ENCODE results near the gene LRRC28. TPM values are rescaled to one million over a fixed set of nuclear protein-coding genes. Genes with fewer than 3 reads are reported as not detected.

LRRC28 gene
- total RNA-seq, 1 experiment from 2014 or later, result 14.3 TPM

DNA sequence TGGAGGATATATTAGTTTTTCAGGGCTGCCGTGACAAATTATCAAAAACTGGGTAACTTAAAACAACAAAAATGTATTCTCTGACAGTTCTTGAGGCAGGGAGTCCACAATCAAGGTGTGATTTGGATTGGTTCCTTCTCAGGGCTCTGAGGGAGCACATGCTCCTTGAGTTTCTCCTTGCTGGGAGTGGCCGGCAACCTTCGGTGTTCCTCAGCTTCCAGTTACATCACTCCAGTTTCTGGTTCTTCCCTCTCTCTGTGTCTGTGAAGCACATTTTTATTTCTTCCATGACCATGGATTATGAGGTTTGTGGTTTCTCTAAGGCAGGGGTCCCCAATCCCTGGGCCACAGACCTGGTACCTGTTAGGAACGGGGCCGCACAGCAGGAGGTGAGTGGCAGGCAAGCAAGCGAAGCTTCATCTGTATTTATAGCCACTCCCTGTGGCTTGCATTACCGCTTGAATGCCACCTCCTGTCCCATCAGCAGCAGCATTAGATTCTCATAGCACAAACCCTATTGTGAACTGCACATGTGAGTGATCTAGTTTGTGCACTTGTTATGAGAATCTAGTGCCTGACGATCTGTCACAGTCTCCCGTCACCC, 24.3 kb downstream of the LRRC28 start:
- no peak overlapping the region for H3K4me3 ChIP-seq
- no peaks in the 10 kb centered on the region for H3K36me3 ChIP-seq
- H3K27me3 ChIP-seq, result no peaks in the 10 kb centered on the region
- no peaks in the 10 kb centered on the region for H3K9me3 ChIP-seq
- no peak for DNase-seq

DNA sequence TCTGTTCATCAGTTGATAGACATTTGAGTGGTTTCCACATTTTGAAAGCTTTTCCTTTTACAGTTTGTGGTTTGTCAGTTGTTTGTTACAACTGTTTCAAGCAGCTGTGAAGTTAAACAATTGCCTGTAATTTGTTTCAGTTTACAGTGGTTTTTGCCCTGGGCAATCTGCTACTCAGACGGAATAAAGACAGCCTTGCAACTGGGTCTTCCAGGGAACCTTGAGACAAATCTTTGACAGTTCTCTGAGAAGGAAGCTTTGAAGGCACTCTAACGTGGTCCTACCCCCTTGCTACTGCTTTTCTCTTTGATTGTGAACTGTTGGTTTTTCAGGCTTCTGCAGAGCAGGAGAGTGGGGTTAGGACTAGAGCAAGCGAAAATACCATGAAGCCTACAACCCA, 28.0 kb downstream of the LRRC28 start:
- H3K36me3 ChIP-seq, result no peaks in the 10 kb centered on the region
- no peaks in the 10 kb centered on the region for H3K9me3 ChIP-seq
- no peak overlapping the region for H3K4me3 ChIP-seq
- no peaks in the 10 kb centered on the region for H3K27me3 ChIP-seq
- DNase-seq, result no peak

DNA sequence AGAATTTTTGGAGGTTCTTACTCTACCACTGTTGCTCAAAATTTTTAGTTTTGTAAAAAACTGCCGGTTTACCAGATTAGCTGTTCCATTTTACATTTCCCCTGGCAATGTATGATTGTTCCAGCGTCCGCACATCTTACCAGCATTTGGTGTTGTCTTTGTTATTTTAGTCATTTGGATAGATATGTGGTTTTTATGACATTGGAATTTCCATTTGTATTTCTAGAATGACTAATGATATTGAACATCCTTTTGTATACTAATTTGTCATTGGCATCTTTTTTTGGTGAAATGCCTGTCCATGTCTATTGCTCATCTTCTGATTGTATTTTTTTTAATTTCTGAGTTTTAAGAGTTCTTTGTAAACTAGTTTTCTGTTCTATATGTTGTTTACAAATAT, 28.5 kb downstream of the LRRC28 start:
- Histone ChIP-seq H3K36me3 (no peaks in the 10 kb centered on the region), H3K9me3 (no peaks in the 10 kb centered on the region), H3K27me3 (no peaks in the 10 kb centered on the region), H3K4me3 (no peak overlapping the region)
- no peak for DNase-seq

GRCh38 chr15:99282121-99282520, 30.8 kb downstream of the LRRC28 start:
- no peak overlapping the region for H3K4me3 ChIP-seq
- DNase-seq, result no peak

GRCh38 chr15:99282586-99282985, 31.3 kb downstream of the LRRC28 start:
- Histone ChIP-seq H3K36me3 (no peaks in the 10 kb centered on the region), H3K4me3 (no peak overlapping the region), H3K9me3 (no peaks in the 10 kb centered on the region), H3K27me3 (no peaks in the 10 kb centered on the region)
- no peak for DNase-seq

More at GRCh38 chr15:99282121-99282520, 30.8 kb downstream of the LRRC28 start:
- Histone ChIP-seq H3K36me3 (no peaks in the 10 kb centered on the region), H3K27me3 (no peaks in the 10 kb centered on the region), H3K9me3 (no peaks in the 10 kb centered on the region)

- no peak for DNase-seq
- H3K9me3 ChIP-seq, result no peaks in the 10 kb centered on the region
- no peaks in the 10 kb centered on the region for H3K36me3 ChIP-seq
- no peaks in the 10 kb centered on the region for H3K27me3 ChIP-seq
- no peak overlapping the region for H3K4me3 ChIP-seq
Measured at GRCh38 chr15:99283717-99284116, 32.4 kb downstream of the LRRC28 start.

DNA sequence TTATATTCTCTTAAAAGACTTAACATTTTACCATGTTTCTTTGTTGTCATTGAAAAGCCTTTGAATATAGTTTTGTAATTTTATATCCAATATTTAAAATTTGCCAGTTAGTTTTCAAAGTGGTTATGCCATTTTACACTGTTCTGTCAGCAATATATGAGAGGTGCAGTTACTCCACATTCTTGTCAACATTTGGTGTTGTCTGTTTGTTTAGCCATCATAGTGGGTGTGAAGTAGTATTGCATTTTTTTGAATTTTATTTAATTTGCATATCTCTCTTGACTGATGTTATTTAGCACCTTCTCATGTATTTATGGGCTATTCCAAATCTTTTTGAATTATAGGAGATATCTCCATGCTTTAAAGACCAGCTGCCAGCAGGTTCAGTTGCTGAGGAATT, 40.4 kb downstream of the LRRC28 start:
- DNase-seq, result no peak
- peaks cover 23% of the 10 kb centered on the region for H3K9me3 ChIP-seq
- H3K27me3 ChIP-seq, result no peaks in the 10 kb centered on the region
- no peak overlapping the region for H3K4me3 ChIP-seq
- peaks cover 12% of the 10 kb centered on the region for H3K36me3 ChIP-seq

DNA sequence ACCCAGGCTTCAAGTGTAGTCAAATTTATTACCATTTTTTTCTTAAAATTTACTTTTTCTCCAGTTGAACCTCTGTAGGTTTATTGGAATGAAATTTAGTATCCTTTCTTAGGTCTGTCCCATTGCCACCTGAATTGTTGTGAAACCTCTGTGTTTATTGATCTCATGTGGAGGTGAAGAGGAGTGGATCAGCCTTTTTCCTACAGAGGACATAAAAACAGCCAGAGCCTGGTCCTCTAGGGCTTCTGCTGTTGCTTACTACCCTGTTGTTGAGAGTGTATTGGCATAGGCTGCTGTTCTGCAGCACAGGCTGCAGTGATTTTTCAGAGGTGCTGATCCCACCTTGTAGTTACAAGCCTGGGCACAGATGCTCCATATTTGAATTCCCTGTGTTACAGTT, 44.6 kb downstream of the LRRC28 start:
- Histone ChIP-seq H3K36me3 (peaks cover 12% of the 10 kb centered on the region), H3K9me3 (peaks cover 23% of the 10 kb centered on the region), H3K27me3 (no peaks in the 10 kb centered on the region), H3K4me3 (no peak overlapping the region)
- no peak for DNase-seq

GRCh38 chr15:99296386-99296785, 45.1 kb downstream of the LRRC28 start:
- DNase-seq, result no peak
- Histone ChIP-seq H3K36me3 (peaks cover 12% of the 10 kb centered on the region), H3K9me3 (peaks cover 23% of the 10 kb centered on the region), H3K27me3 (no peaks in the 10 kb centered on the region), H3K4me3 (no peak overlapping the region)

- DNase-seq, result no peak
- Histone ChIP-seq H3K36me3 (no peaks in the 10 kb centered on the region), H3K27me3 (no peaks in the 10 kb centered on the region), H3K4me3 (no peak overlapping the region), H3K9me3 (no peaks in the 10 kb centered on the region)
Measured at GRCh38 chr15:99303907-99304306, 52.6 kb downstream of the LRRC28 start.

- Histone ChIP-seq H3K27me3 (no peaks in the 10 kb centered on the region), H3K36me3 (no peaks in the 10 kb centered on the region), H3K4me3 (no peak overlapping the region), H3K9me3 (no peaks in the 10 kb centered on the region)
- peak; percentile 86 for DNase-seq
Measured at GRCh38 chr15:99305761-99306505, 54.7 kb downstream of the LRRC28 start.

- Histone ChIP-seq H3K36me3 (no peaks in the 10 kb centered on the region), H3K4me3 (no peak overlapping the region), H3K27me3 (no peaks in the 10 kb centered on the region), H3K9me3 (peaks cover 2% of the 10 kb centered on the region)
- no peak for DNase-seq
Measured at GRCh38 chr15:99306694-99307338, 55.5 kb downstream of the LRRC28 start.

DNA sequence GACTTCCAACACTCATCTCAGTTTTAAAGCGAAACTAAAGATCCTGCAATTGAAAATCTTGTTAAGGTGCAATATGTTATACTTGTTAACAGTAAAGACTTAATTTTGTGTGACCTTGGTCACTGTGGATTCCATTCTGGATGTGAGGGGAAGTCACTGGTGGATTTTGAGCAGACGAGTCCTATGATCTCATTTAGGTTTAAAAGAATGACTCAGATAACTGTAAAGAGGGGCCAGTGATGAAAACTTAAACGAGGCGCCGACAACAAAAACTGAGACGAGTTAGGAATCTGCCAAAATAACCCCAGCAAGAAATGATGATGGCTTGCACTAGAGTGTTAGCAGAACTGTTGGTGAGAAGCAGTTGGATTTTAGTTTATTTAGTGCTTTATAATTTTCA, 56.5 kb downstream of the LRRC28 start:
- Histone ChIP-seq H3K27me3 (no peaks in the 10 kb centered on the region), H3K4me3 (peak overlapping the region; percentile 34), H3K36me3 (no peaks in the 10 kb centered on the region), H3K9me3 (peaks cover 10% of the 10 kb centered on the region)
- peak; percentile 9 for DNase-seq

DNA sequence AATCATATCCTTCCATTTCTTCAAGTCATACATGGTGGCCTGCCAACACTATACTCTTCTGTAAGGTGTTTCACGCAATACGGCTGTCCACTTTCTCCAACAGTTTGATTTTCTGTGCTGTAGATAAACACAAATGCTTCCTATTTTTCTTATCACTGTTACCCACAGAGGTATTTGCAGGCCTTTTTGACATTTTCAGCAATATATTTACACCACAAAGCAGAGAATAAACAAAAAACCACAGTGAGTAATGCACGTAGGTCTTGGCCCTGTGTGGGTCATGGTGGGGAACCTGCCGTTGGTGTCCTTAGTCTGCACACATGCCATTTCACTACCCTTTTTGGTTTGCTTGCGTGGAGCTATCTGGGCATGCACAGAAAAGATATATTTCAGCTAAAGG, 59.5 kb downstream of the LRRC28 start:
- DNase-seq, result no peak
- H3K27me3 ChIP-seq, result no peaks in the 10 kb centered on the region
- H3K36me3 ChIP-seq, result no peaks in the 10 kb centered on the region
- H3K4me3 ChIP-seq, result no peak overlapping the region
- peaks cover 24% of the 10 kb centered on the region for H3K9me3 ChIP-seq

GRCh38 chr15:99312228-99312627, 60.9 kb downstream of the LRRC28 start:
- H3K9me3 ChIP-seq, result peaks cover 24% of the 10 kb centered on the region

DNA sequence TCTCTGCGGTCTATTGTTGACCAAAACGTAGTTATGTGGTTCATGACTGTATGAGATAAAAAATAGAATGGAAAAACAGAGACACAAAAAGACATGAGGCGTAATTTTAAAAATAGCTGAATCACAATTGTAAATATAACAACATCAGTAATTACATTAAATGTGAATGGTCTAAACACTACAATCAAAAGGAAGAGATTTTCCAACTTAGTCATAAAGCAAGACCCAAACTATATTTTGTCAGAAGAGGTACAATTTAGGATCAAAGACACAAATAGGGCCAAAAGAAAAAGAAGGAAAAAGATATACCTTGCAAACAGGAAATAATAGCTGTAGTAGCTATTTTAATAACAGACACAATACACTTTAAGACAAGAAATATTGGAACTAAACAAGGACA, 61.5 kb downstream of the LRRC28 start:
- H3K4me3 ChIP-seq, result no peak overlapping the region
- H3K36me3 ChIP-seq, result no peaks in the 10 kb centered on the region
- no peaks in the 10 kb centered on the region for H3K27me3 ChIP-seq
- H3K9me3 ChIP-seq, result peaks cover 24% of the 10 kb centered on the region
- DNase-seq, result no peak

More at GRCh38 chr15:99312228-99312627, 60.9 kb downstream of the LRRC28 start:
- Histone ChIP-seq H3K36me3 (no peaks in the 10 kb centered on the region), H3K27me3 (no peaks in the 10 kb centered on the region), H3K4me3 (no peak overlapping the region)
- no peak for DNase-seq

DNA sequence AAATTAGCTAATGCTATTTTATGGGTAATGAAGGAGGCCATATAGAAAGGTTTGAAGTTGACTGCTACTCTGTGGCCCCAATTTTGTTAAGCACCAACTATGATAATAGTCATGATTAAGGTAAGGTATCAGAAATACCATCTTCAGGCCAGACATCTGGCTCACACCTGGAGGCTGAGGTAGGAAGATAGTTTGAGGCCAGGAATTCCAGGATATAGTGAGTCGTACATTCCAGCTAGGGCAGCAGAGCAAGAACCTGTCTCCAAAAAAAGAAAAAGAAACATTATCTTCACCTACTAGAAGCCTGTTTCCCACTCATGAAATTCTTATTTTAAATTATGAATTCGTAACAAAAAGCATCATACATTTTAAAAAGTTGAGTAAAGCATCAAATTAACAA, 64.4 kb downstream of the LRRC28 start:
- no peaks in the 10 kb centered on the region for H3K36me3 ChIP-seq
- H3K27me3 ChIP-seq, result no peaks in the 10 kb centered on the region
- peaks cover 24% of the 10 kb centered on the region for H3K9me3 ChIP-seq
- no peak overlapping the region for H3K4me3 ChIP-seq
- DNase-seq, result no peak

Data from MG63 (cell line).